ENCODE measurements around the gene NTHL1.

- TF ChIP-seq FOXK2 (IDR thresholded peaks at IDR 0.05) (no peak), FOXA1 (IDR thresholded peaks at IDR 0.05) (no peak), SP1 (IDR thresholded peaks at IDR 0.05) (no peak), BHLHE40 (IDR thresholded peaks at IDR 0.05; ENCODE audit: borderline replicate concordance) (no peak), ZNF384 (IDR thresholded peaks at IDR 0.05) (no peak), TARDBP (IDR thresholded peaks at IDR 0.05) (no peak), NFRKB (IDR thresholded peaks at IDR 0.05) (no peak), ARNT (IDR thresholded peaks at IDR 0.05) (no peak), PKNOX1 (IDR thresholded peaks at IDR 0.05) (no peak), SUZ12 (IDR thresholded peaks at IDR 0.05) (no peak)
These were observed 47.6 kb downstream of the NTHL1 start for GRCh38 chr16:1999866-2000514.

All from HEK293T (cell line).